Sciatic nerve (tissue), 2 donors: ENCODE results near the gene UBTF. TPM values are rescaled to one million over a fixed set of nuclear protein-coding genes. Genes with fewer than 3 reads are reported as not detected.

Experiments used
- ATAC-seq: fragments of 200-7000 bp; cut with Tn5 transposase; one replicate; pipeline ENCODE4 v1.9.1; 2020; ENCODE audit warnings: mild to moderate bottlenecking, moderate library complexity
- DNase-seq: peaks from one replicate; pipeline ENCODE4 v3.0.0-alpha.2; 2020; ENCODE audit warnings: low spot score
- intact Hi-C: fragments of 100-400 bp; cut with DNase I; formaldehyde crosslinking; loops from one replicate; pipeline ENCODE4 v1.14.2; 2022
- total RNA-seq: library from RNA; stranded (reverse); fragmentation: NEBNext Ultra II Directional; extraction: Animal tissue kit (Norgen Biotek cat#: 25700); gene quantifications from one replicate; pipeline ENCODE4 v1.2.1, GENCODE V29; 2021
- donor health status: DM: no; HTN: no; CAD: no.
- donor health status: DM: no; HTN: no; CAD: no.

UBTF gene
- total RNA-seq, 1 donor from 2014 or later = 76.6 TPM

- ATAC-seq = no peak
- no peak for DNase-seq
- intact Hi-C loops = no loop called here
These were observed 15.6 kb downstream of the UBTF start for GRCh38 chr17:44203731-44204440.

GRCh38 chr17:44202756-44203155, 16.7 kb downstream of the UBTF start:
- ATAC-seq (peak; percentile 20), DNase-seq (no peak)
- intact Hi-C loops = no loop called here

- ATAC-seq (no peak), DNase-seq (no peak)
- intact Hi-C loops = no loop called here
These were observed 18.9 kb downstream of the UBTF start for GRCh38 chr17:44200478-44201155.

GRCh38 chr17:44199553-44200477, 19.7 kb downstream of the UBTF start, which contains the start of gene ATXN7L3:
ATXN7L3 (minus strand) TSS chr17:44199884; CDS start chr17:44198070, 1,814 bp downstream.
- ATAC-seq (peak; percentile 95), DNase-seq (peak; percentile 99)
- intact Hi-C loops = no loop called here

GRCh38 chr17:44198721-44199552, 20.5 kb downstream of the UBTF start:
- DNase-seq (peak; percentile 85), ATAC-seq (peak; percentile 3)
- intact Hi-C loops = no loop called here

- intact Hi-C loops = no loop called here
- no peak for DNase-seq
- peak; percentile 16 for ATAC-seq
These were observed 21.3 kb downstream of the UBTF start for GRCh38 chr17:44197980-44198720.

GRCh38 chr17:44197107-44197506, 22.4 kb downstream of the UBTF start:
- no peak for DNase-seq
- intact Hi-C loops = no loop called here
- ATAC-seq = no peak

- ATAC-seq (no peak), DNase-seq (no peak)
- intact Hi-C loops = no loop called here
These were observed 26.0 kb downstream of the UBTF start for GRCh38 chr17:44193326-44194084.

- ATAC-seq (no peak), DNase-seq (no peak)
- intact Hi-C loops = no loop called here
These were observed 26.7 kb downstream of the UBTF start for GRCh38 chr17:44192750-44193149.

GRCh38 chr17:44191941-44192496, 27.5 kb downstream of the UBTF start:
- intact Hi-C loops = no loop called here
- no peak for ATAC-seq
- DNase-seq = no peak

GRCh38 chr17:44191369-44191768, 28.1 kb downstream of the UBTF start:
- intact Hi-C loops = no loop called here
- no peak for DNase-seq
- ATAC-seq = no peak

GRCh38 chr17:44190481-44190880, 29.0 kb downstream of the UBTF start:
- DNase-seq = no peak
- intact Hi-C loops = no loop called here

GRCh38 chr17:44188576-44189403, 30.7 kb downstream of the UBTF start:
- DNase-seq (no peak), ATAC-seq (no peak)
- intact Hi-C loops = no loop called here

More at GRCh38 chr17:44190481-44190880, 29.0 kb downstream of the UBTF start:
- no peak for ATAC-seq

GRCh38 chr17:44187131-44187899, 32.2 kb downstream of the UBTF start:
- intact Hi-C loops = no loop called here
- DNase-seq = no peak

GRCh38 chr17:44186307-44187130, 33.0 kb downstream of the UBTF start, which contains the start of gene TMUB2:
TMUB2 (plus strand) TSS chr17:44186972; CDS start chr17:44187709, 737 bp downstream.
- intact Hi-C loops = no loop called here
- ATAC-seq = peak; percentile 98
- peak; percentile 100 for DNase-seq

More at GRCh38 chr17:44187131-44187899, 32.2 kb downstream of the UBTF start:
- ATAC-seq = peak; percentile 84
